Mesodermal cell (in vitro differentiated cells): Measurements from ENCODE around the gene MDH1.
A peak's percentile ranks its signal among the peaks of the same experiment; 100 is the strongest.
"Not testable (repeated sequence)": the region's sequence is repeated elsewhere in the genome, so short reads cannot be mapped to it uniquely, and the experiment has no call there.

Experiments
- H3K27ac ChIP-seq: 2 replicates; pipeline ENCODE4 v1.7.0; 2013; ENCODE audit warnings: mild to moderate bottlenecking, low read depth, low read length, moderate library complexity; ENCODE audit not compliant: severe bottlenecking
- H3K36me3 ChIP-seq: 2 replicates; pipeline ENCODE4 v1.7.1; 2013; ENCODE audit warnings: mild to moderate bottlenecking, low read length, moderate library complexity; ENCODE audit not compliant: control insufficient read depth, insufficient read depth
- H3K4me1 ChIP-seq: one replicate; pipeline ENCODE4 v1.7.1; 2013; ENCODE audit warnings: mild to moderate bottlenecking, low read length; ENCODE audit not compliant: insufficient read depth, control insufficient read depth, poor library complexity, severe bottlenecking
- H3K4me3 ChIP-seq: 2 replicates; pipeline ENCODE4 v1.7.0; 2013; ENCODE audit warnings: low read length, control low read depth, mild to moderate bottlenecking; ENCODE audit not compliant: insufficient read depth, poor library complexity, severe bottlenecking; ENCODE audit errors: extremely low read depth
- H3K9me3 ChIP-seq: 2 replicates; pipeline ENCODE4 v1.7.1; 2013; ENCODE audit warnings: mild to moderate bottlenecking, low read length, moderate library complexity; ENCODE audit not compliant: control insufficient read depth
- WGBS, 2 experiments: methylation state at CpG; one replicate each; pipeline ENCODE4 v1.1.5; 2013; ENCODE audit warnings: missing lambda C conversion rate in 2 of 2; ENCODE audit not compliant: insufficient coverage in 2 of 2; 5-methylcytosine and 5-hydroxymethylcytosine counted together

Gene MDH1

GRCh38 chr2:63569740-63570139 is 19.0 kb upstream of the MDH1 start:
- no peak overlapping the region for H3K4me3 ChIP-seq
- H3K36me3 ChIP-seq: no peaks in the 10 kb centered on the region
- H3K4me1 ChIP-seq: no peaks in the 10 kb centered on the region
- peaks cover 4% of the 10 kb centered on the region for H3K9me3 ChIP-seq
- H3K27ac ChIP-seq: no peak overlapping the region

- H3K4me1 ChIP-seq: no peaks in the 10 kb centered on the region
- no peak overlapping the region for H3K27ac ChIP-seq
- H3K9me3 ChIP-seq: peaks cover 4% of the 10 kb centered on the region
- WGBS, 2 experiments: 90% methylated on average over 2 of the region's 2 CpGs; no CpG with 5 or more reads in 1 of the 2 experiments
- H3K4me3 ChIP-seq: no peak overlapping the region
- H3K36me3 ChIP-seq: no peaks in the 10 kb centered on the region
Measured at GRCh38 chr2:63571291-63571690, 17.5 kb upstream of the MDH1 start.

GRCh38 chr2:63572001-63572400 is 16.8 kb upstream of the MDH1 start:
- WGBS, 2 experiments: 86 to 95% methylated on average over 2 of the region's 2 CpGs
- Histone ChIP-seq H3K4me3 (no peak overlapping the region), H3K36me3 (no peaks in the 10 kb centered on the region), H3K27ac (no peak overlapping the region), H3K9me3 (peaks cover 4% of the 10 kb centered on the region), H3K4me1 (no peaks in the 10 kb centered on the region)

GRCh38 chr2:63573026-63573425 is 15.7 kb upstream of the MDH1 start:
- not testable (repeated sequence) for H3K36me3 ChIP-seq, H3K27ac ChIP-seq, H3K4me3 ChIP-seq, H3K9me3 ChIP-seq, H3K4me1 ChIP-seq
- WGBS, 2 experiments: no CpG with 5 or more reads among the region's 3 CpGs

GRCh38 chr2:63573726-63574345 is 14.9 kb upstream of the MDH1 start:
- H3K27ac ChIP-seq, H3K36me3 ChIP-seq, H3K4me1 ChIP-seq, H3K4me3 ChIP-seq, H3K9me3 ChIP-seq: not testable (repeated sequence)
- 84 to 93% methylated on average over 9 to 10 of the region's 13 CpGs for WGBS, 2 experiments

GRCh38 chr2:63576546-63576945 is 12.2 kb upstream of the MDH1 start:
- Histone ChIP-seq H3K36me3 (no peaks in the 10 kb centered on the region), H3K4me3 (no peak overlapping the region), H3K27ac (no peak overlapping the region), H3K9me3 (no peaks in the 10 kb centered on the region), H3K4me1 (no peaks in the 10 kb centered on the region)

GRCh38 chr2:63578767-63579166 is 10.0 kb upstream of the MDH1 start:
- WGBS, 2 experiments: 94% methylated on average over 2 of the region's 3 CpGs; no CpG with 5 or more reads in 1 of the 2 experiments
- H3K4me1 ChIP-seq: no peaks in the 10 kb centered on the region
- H3K9me3 ChIP-seq: no peaks in the 10 kb centered on the region
- no peak overlapping the region for H3K27ac ChIP-seq
- H3K36me3 ChIP-seq: no peaks in the 10 kb centered on the region
- no peak overlapping the region for H3K4me3 ChIP-seq

GRCh38 chr2:63580651-63581297 is 8.0 kb upstream of the MDH1 start:
- Histone ChIP-seq H3K36me3 (no peaks in the 10 kb centered on the region), H3K4me1 (no peaks in the 10 kb centered on the region), H3K27ac (no peak overlapping the region), H3K4me3 (no peak overlapping the region), H3K9me3 (no peaks in the 10 kb centered on the region)
- 90 to 100% methylated on average over 2 of the region's 4 CpGs for WGBS, 2 experiments

GRCh38 chr2:63581298-63581961 is 7.3 kb upstream of the MDH1 start:
- H3K4me1 ChIP-seq: no peaks in the 10 kb centered on the region
- H3K36me3 ChIP-seq: no peaks in the 10 kb centered on the region
- no peak overlapping the region for H3K4me3 ChIP-seq
- H3K9me3 ChIP-seq: no peaks in the 10 kb centered on the region
- H3K27ac ChIP-seq: no peak overlapping the region
- 91 to 98% methylated on average over 3 to 4 of the region's 5 CpGs for WGBS, 2 experiments

GRCh38 chr2:63582873-63583272 is 5.9 kb upstream of the MDH1 start:
- no CpG with 5 or more reads among the region's 1 CpG for WGBS, 2 experiments
- Histone ChIP-seq H3K4me1 (no peaks in the 10 kb centered on the region), H3K36me3 (no peaks in the 10 kb centered on the region)

GRCh38 chr2:63587814-63588384 is 864 bp upstream of the MDH1 start:
- WGBS, 2 experiments: 0 to 2% methylated on average over 24 to 30 of the region's 33 CpGs
- H3K27ac ChIP-seq: peak overlapping the region; percentile 58
- no peaks in the 10 kb centered on the region for H3K9me3 ChIP-seq
- H3K36me3 ChIP-seq: peaks cover 10% of the 10 kb centered on the region
- peaks cover 20% of the 10 kb centered on the region for H3K4me1 ChIP-seq
- peak overlapping the region; percentile 99 for H3K4me3 ChIP-seq

More at GRCh38 chr2:63582873-63583272, 5.9 kb upstream of the MDH1 start:
- no peak overlapping the region for H3K27ac ChIP-seq
- H3K9me3 ChIP-seq: no peaks in the 10 kb centered on the region
- H3K4me3 ChIP-seq: no peak overlapping the region
